Measurements from ENCODE around the gene C2orf42. TPM values are rescaled to one million over a fixed set of nuclear protein-coding genes. Genes with fewer than 3 reads are reported as not detected.
A peak's percentile ranks its signal among the peaks of the same experiment; 100 is the strongest.

The C2orf42 gene
- total and polyA plus RNA-seq, 10 of the 15 experiments (the other 5 are each of a cell fraction or from before 2014, with no cell fraction given) = 5.5 to 19.8 (median 11.5) TPM

DNA sequence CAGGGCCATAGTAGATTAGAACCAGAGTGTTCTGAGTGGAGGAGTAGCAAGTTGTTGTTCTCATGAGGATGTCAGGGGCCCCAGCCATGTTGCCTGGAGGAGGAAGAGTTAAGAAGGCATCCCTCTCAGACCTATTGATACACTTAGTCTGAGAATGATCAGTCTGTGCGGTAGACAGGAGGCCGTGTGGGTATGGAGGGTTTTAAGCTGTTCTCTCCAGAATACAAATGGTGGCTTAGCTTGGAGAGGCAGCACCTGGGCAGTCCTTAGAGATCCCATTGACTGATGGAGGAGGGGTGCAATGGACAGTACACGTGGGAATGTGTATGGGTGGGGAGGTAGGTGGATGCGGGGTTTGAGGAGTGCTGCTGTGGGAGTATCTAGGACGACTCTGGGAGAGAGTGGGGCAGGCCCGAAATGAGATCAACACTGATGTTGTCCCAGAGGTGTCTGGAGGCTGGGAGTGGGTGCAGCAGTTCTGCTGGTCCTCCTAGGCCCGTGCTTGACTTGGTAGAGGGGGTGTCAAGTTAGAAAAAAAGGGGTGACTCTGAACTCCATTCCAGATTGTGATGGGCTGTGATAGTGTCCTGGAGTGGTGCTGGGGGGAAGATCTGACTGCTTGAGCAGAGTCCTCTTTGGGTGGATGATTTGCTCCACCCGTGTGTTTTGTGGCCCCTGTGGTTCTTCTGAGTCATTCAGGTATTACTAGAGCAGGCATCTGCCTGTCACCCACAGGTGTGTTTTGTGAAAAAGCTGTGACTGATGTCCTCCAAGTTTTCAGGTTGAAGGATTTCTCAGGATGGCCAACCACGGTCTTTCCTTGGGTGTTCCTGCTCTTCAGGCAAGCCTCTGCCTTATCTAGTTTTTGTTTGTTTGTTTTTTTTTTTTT, 44.7 kb downstream of the C2orf42 start (continued):
- TF ChIP-seq, protein P1, sequence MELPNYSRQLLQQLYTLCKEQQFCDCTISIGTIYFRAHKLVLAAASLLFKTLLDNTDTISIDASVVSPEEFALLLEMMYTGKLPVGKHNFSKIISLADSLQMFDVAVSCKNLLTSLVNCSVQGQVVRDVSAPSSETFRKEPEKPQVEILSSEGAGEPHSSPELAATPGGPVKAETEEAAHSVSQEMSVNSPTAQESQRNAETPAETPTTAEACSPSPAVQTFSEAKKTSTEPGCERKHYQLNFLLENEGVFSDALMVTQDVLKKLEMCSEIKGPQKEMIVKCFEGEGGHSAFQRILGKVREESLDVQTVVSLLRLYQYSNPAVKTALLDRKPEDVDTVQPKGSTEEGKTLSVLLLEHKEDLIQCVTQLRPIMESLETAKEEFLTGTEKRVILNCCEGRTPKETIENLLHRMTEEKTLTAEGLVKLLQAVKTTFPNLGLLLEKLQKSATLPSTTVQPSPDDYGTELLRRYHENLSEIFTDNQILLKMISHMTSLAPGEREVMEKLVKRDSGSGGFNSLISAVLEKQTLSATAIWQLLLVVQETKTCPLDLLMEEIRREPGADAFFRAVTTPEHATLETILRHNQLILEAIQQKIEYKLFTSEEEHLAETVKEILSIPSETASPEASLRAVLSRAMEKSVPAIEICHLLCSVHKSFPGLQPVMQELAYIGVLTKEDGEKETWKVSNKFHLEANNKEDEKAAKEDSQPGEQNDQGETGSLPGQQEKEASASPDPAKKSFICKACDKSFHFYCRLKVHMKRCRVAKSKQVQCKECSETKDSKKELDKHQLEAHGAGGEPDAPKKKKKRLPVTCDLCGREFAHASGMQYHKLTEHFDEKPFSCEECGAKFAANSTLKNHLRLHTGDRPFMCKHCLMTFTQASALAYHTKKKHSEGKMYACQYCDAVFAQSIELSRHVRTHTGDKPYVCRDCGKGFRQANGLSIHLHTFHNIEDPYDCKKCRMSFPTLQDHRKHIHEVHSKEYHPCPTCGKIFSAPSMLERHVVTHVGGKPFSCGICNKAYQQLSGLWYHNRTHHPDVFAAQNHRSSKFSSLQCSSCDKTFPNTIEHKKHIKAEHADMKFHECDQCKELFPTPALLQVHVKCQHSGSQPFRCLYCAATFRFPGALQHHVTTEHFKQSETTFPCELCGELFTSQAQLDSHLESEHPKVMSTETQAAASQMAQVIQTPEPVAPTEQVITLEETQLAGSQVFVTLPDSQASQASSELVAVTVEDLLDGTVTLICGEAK (IDR thresholded peaks at IDR 0.05; ENCODE audit: borderline replicate concordance) = no peak
- peak; percentile 77 for TF ChIP-seq EED (IDR thresholded peaks at IDR 0.05; ENCODE audit: low read depth)
- TF ChIP-seq, protein P2, sequence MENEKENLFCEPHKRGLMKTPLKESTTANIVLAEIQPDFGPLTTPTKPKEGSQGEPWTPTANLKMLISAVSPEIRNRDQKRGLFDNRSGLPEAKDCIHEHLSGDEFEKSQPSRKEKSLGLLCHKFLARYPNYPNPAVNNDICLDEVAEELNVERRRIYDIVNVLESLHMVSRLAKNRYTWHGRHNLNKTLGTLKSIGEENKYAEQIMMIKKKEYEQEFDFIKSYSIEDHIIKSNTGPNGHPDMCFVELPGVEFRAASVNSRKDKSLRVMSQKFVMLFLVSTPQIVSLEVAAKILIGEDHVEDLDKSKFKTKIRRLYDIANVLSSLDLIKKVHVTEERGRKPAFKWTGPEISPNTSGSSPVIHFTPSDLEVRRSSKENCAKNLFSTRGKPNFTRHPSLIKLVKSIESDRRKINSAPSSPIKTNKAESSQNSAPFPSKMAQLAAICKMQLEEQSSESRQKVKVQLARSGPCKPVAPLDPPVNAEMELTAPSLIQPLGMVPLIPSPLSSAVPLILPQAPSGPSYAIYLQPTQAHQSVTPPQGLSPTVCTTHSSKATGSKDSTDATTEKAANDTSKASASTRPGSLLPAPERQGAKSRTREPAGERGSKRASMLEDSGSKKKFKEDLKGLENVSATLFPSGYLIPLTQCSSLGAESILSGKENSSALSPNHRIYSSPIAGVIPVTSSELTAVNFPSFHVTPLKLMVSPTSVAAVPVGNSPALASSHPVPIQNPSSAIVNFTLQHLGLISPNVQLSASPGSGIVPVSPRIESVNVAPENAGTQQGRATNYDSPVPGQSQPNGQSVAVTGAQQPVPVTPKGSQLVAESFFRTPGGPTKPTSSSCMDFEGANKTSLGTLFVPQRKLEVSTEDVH (IDR thresholded peaks at IDR 0.05; ENCODE audit: low read depth, partially characterized antibody) = no peak
- no peak for TF ChIP-seq BACH1 (IDR thresholded peaks at IDR 0.05; ENCODE audit: borderline replicate concordance)
- TF ChIP-seq, protein P3, sequence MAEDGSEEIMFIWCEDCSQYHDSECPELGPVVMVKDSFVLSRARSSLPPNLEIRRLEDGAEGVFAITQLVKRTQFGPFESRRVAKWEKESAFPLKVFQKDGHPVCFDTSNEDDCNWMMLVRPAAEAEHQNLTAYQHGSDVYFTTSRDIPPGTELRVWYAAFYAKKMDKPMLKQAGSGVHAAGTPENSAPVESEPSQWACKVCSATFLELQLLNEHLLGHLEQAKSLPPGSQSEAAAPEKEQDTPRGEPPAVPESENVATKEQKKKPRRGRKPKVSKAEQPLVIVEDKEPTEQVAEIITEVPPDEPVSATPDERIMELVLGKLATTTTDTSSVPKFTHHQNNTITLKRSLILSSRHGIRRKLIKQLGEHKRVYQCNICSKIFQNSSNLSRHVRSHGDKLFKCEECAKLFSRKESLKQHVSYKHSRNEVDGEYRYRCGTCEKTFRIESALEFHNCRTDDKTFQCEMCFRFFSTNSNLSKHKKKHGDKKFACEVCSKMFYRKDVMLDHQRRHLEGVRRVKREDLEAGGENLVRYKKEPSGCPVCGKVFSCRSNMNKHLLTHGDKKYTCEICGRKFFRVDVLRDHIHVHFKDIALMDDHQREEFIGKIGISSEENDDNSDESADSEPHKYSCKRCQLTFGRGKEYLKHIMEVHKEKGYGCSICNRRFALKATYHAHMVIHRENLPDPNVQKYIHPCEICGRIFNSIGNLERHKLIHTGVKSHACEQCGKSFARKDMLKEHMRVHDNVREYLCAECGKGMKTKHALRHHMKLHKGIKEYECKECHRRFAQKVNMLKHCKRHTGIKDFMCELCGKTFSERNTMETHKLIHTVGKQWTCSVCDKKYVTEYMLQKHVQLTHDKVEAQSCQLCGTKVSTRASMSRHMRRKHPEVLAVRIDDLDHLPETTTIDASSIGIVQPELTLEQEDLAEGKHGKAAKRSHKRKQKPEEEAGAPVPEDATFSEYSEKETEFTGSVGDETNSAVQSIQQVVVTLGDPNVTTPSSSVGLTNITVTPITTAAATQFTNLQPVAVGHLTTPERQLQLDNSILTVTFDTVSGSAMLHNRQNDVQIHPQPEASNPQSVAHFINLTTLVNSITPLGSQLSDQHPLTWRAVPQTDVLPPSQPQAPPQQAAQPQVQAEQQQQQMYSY (CRISPR knock-in tag; IDR thresholded peaks at IDR 0.05) = no peak
- TF ChIP-seq, protein P4, sequence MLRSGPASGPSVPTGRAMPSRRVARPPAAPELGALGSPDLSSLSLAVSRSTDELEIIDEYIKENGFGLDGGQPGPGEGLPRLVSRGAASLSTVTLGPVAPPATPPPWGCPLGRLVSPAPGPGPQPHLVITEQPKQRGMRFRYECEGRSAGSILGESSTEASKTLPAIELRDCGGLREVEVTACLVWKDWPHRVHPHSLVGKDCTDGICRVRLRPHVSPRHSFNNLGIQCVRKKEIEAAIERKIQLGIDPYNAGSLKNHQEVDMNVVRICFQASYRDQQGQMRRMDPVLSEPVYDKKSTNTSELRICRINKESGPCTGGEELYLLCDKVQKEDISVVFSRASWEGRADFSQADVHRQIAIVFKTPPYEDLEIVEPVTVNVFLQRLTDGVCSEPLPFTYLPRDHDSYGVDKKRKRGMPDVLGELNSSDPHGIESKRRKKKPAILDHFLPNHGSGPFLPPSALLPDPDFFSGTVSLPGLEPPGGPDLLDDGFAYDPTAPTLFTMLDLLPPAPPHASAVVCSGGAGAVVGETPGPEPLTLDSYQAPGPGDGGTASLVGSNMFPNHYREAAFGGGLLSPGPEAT (IDR thresholded peaks at IDR 0.05; ENCODE audit: low read depth) = no peak
- TF ChIP-seq JUNB (IDR thresholded peaks at IDR 0.05) = peak; percentile 86
- no peak for TF ChIP-seq ZZZ3 (IDR thresholded peaks at IDR 0.05; ENCODE audit: control insufficient read depth, insufficient read length, low read depth)
- TF ChIP-seq SMAD1 (IDR thresholded peaks at IDR 0.05; ENCODE audit: low read depth, partially characterized antibody) = no peak
- no peak for TF ChIP-seq WRNIP1 (IDR thresholded peaks at IDR 0.05; ENCODE audit: borderline replicate concordance, low read depth, low read length)
- TF ChIP-seq, protein P5, sequence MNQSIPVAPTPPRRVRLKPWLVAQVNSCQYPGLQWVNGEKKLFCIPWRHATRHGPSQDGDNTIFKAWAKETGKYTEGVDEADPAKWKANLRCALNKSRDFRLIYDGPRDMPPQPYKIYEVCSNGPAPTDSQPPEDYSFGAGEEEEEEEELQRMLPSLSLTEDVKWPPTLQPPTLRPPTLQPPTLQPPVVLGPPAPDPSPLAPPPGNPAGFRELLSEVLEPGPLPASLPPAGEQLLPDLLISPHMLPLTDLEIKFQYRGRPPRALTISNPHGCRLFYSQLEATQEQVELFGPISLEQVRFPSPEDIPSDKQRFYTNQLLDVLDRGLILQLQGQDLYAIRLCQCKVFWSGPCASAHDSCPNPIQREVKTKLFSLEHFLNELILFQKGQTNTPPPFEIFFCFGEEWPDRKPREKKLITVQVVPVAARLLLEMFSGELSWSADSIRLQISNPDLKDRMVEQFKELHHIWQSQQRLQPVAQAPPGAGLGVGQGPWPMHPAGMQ (IDR thresholded peaks at IDR 0.05; ENCODE audit: borderline replicate concordance) = no peak
- no peak for TF ChIP-seq RBBP5 (conservative IDR thresholded peaks at IDR 0.05)
- 0 out of 2 replicates have a peak, but pooled peaks have one; percentile 14 for TF ChIP-seq HDGF (IDR thresholded peaks at IDR 0.05)
- peak; percentile 73; the same call in 1 of the 2 replicates for TF ChIP-seq TCF3 (IDR thresholded peaks at IDR 0.05; ENCODE audit: borderline replicate concordance, insufficient read depth, low read depth, low read length)
